NCI-H1930 (cell line): ENCODE data around the gene PRKCA.
A peak's percentile ranks its signal among the peaks of the same experiment; 100 is the strongest.
"Not testable (repeated sequence)": the region's sequence is repeated elsewhere in the genome, so short reads cannot be mapped to it uniquely, and the experiment has no call there.

Experiments
- DNase-seq, 2 experiments: peaks; one replicate each; lab custom pipeline; 2025; lab: John Stamatoyannopoulos, UW

PRKCA gene

GRCh38 chr17:66301864-66302741 lies at the start of gene PRKCA:
Gene PRKCA (plus strand): TSS chr17:66302613.
- DNase-seq = peak; percentile 44 to 81

GRCh38 chr17:66253458-66253857 lies 49.0 kb upstream of the PRKCA start:
- DNase-seq = not testable (repeated sequence)

GRCh38 chr17:66255112-66255511 lies 47.3 kb upstream of the PRKCA start:
- peak; percentile 39 to 75 for DNase-seq

- no peak for DNase-seq
These were observed 46.9 kb upstream of the PRKCA start for GRCh38 chr17:66255527-66255971.

GRCh38 chr17:66260275-66260674 lies 42.1 kb upstream of the PRKCA start:
- no peak for DNase-seq

- DNase-seq = no peak
These were observed 41.7 kb upstream of the PRKCA start for GRCh38 chr17:66260688-66261087.

GRCh38 chr17:66262767-66263166 lies 39.6 kb upstream of the PRKCA start:
- no peak for DNase-seq

GRCh38 chr17:66264696-66265095 lies 37.7 kb upstream of the PRKCA start:
- DNase-seq = no peak

- DNase-seq = no peak
These were observed 34.0 kb upstream of the PRKCA start for GRCh38 chr17:66268247-66268927.

GRCh38 chr17:66270106-66270505 lies 32.3 kb upstream of the PRKCA start:
- no peak for DNase-seq

GRCh38 chr17:66271512-66271911 lies 30.9 kb upstream of the PRKCA start:
- no peak for DNase-seq

- no peak for DNase-seq
These were observed 29.4 kb upstream of the PRKCA start for GRCh38 chr17:66272811-66273585.

GRCh38 chr17:66273586-66273848 lies 28.9 kb upstream of the PRKCA start:
- no peak for DNase-seq

- DNase-seq = no peak
These were observed 26.8 kb upstream of the PRKCA start for GRCh38 chr17:66275651-66276050.

- DNase-seq = no peak
These were observed 26.0 kb upstream of the PRKCA start for GRCh38 chr17:66276328-66276937.

- no peak for DNase-seq
These were observed 25.2 kb upstream of the PRKCA start for GRCh38 chr17:66277191-66277590.

GRCh38 chr17:66281661-66282369 lies 20.6 kb upstream of the PRKCA start:
- DNase-seq = no peak

- no peak for DNase-seq
These were observed 19.0 kb upstream of the PRKCA start for GRCh38 chr17:66283296-66283934.

- DNase-seq = no peak
These were observed 18.4 kb upstream of the PRKCA start for GRCh38 chr17:66283971-66284370.

GRCh38 chr17:66285149-66285548 lies 17.3 kb upstream of the PRKCA start:
- DNase-seq = no peak

- DNase-seq = no peak
These were observed 14.5 kb upstream of the PRKCA start for GRCh38 chr17:66287911-66288310.
